Subcutaneous abdominal adipose tissue (tissue), 5 donors: ENCODE measurements around the gene GRIA1.

Experiments used
- H3K27ac ChIP-seq: one replicate; pipeline ENCODE4 v1.7.0; 2013; ENCODE audit warnings: low read depth, mild to moderate bottlenecking, inconsistent platforms, low read length, moderate library complexity
- H3K27me3 ChIP-seq, 5 donors: one replicate each; pipeline ENCODE4 v1.7.0; 2013; ENCODE audit warnings: low read length in 5 of 5, inconsistent platforms in 1 of 5; ENCODE audit not compliant: control insufficient read depth in 5 of 5, insufficient read depth in 4 of 5
- H3K36me3 ChIP-seq, 5 donors: one replicate each; pipeline ENCODE4 v1.7.0; 2013; ENCODE audit warnings: low read length in 5 of 5; ENCODE audit not compliant: control insufficient read depth in 5 of 5, insufficient read depth in 5 of 5
- H3K4me1 ChIP-seq, 5 donors: one replicate each; pipeline ENCODE4 v1.7.0; 2013; ENCODE audit warnings: low read length in 5 of 5, mild to moderate bottlenecking in 3 of 5, moderate library complexity in 1 of 5; ENCODE audit not compliant: control insufficient read depth in 5 of 5, insufficient read depth in 5 of 5
- H3K4me3 ChIP-seq, 5 donors: one replicate each; pipeline ENCODE4 v1.7.0; 2013; ENCODE audit warnings: low read length in 5 of 5, low read depth in 1 of 5
- H3K9ac ChIP-seq, 5 donors: one replicate each; pipeline ENCODE4 v1.7.0; 2013; ENCODE audit warnings: low read length in 5 of 5, mild to moderate bottlenecking in 4 of 5, moderate library complexity in 3 of 5
- H3K9me3 ChIP-seq, 5 donors: one replicate each; pipeline ENCODE4 v1.7.0; 2013; ENCODE audit warnings: low read length in 5 of 5; ENCODE audit not compliant: control insufficient read depth in 5 of 5
- donor health status: healthy.
- donor health status: healthy.
- donor health status: healthy.
- donor health status: healthy.
- donor health status: healthy.

Gene GRIA1

DNA sequence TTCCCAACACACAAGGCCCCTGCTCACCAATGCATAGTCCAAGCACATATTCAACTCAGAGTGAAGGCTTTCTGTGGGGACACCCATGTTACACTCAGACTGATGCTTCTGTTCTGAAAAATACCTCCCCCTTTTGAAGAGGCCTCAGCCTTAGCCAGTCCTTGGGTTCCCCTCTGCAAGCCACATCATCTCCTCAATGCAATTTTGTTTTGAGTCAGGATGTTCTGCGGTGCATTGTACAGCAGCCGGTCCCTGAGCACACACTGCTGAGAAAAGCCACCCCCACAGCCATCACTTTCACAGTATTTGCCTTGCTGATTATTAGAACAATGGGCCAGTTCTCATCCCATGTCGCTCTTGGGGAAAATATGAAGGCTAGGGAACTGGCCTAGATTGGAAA is 307.0 kb downstream of the GRIA1 start:
- H3K4me1 ChIP-seq: peaks cover 0 to 4% (median 0%) of the 10 kb centered on the region in 5 donors
- no peak overlapping the region for H3K27ac ChIP-seq
- peaks cover 0 to 2% (median 0%) of the 10 kb centered on the region in 5 donors for H3K9me3 ChIP-seq
- H3K36me3 ChIP-seq: no peaks in the 10 kb centered on the region
- no peaks in the 10 kb centered on the region for H3K27me3 ChIP-seq
- no peak overlapping the region for H3K4me3 ChIP-seq
- H3K9ac ChIP-seq: no peak overlapping the region

DNA sequence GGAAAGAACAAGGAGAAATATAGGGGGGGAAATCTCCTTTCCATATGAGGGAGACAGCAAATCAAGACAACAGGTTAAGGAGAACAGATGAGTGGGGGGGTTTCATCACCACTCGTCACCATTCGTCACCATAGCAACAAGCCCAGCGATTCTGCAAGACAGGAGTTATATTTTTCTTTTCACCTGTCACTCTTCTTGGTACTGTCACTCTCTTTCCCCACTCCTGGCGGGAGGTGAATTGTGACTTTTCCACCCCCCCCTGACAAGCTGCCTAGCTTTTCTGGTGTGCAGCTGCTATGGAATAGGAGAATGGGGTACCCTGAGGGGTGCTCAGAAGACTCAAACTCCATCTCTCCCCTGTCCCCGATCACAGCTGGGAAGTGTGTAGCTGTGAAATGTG is 308.4 kb downstream of the GRIA1 start:
- H3K9me3 ChIP-seq: peaks cover 0 to 3% (median 0%) of the 10 kb centered on the region in 5 donors
- H3K9ac ChIP-seq: no peak overlapping the region
- no peaks in the 10 kb centered on the region for H3K36me3 ChIP-seq
- H3K4me1 ChIP-seq: peaks cover 0 to 8% (median 0%) of the 10 kb centered on the region in 5 donors
- no peaks in the 10 kb centered on the region for H3K27me3 ChIP-seq
- H3K27ac ChIP-seq: no peak overlapping the region
- no peak overlapping the region for H3K4me3 ChIP-seq

DNA sequence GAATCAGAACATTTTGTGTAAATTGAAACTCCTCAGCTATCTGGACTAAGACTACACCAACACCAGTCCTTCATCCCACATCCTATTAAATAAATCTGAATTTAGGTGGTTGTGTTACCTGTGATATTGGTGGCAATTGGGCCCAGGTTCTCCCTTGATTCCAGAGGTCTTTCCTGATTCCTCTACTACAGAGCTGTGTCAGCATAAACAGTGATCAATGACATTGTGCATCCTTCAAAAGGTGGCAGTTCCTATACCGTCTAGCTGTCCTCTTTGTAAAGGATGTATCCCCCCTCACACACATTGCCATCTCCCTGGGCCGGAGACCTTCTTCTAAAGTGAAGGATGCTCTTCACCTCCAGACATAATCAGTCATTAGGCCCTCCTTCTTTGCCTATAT is 309.0 kb downstream of the GRIA1 start:
- Histone ChIP-seq H3K4me1 (peaks cover 0 to 8% (median 0%) of the 10 kb centered on the region in 5 donors), H3K4me3 (no peak overlapping the region), H3K9ac (no peak overlapping the region), H3K36me3 (no peaks in the 10 kb centered on the region), H3K27ac (no peak overlapping the region), H3K27me3 (no peaks in the 10 kb centered on the region), H3K9me3 (peaks cover 0 to 3% (median 0%) of the 10 kb centered on the region in 5 donors)

DNA sequence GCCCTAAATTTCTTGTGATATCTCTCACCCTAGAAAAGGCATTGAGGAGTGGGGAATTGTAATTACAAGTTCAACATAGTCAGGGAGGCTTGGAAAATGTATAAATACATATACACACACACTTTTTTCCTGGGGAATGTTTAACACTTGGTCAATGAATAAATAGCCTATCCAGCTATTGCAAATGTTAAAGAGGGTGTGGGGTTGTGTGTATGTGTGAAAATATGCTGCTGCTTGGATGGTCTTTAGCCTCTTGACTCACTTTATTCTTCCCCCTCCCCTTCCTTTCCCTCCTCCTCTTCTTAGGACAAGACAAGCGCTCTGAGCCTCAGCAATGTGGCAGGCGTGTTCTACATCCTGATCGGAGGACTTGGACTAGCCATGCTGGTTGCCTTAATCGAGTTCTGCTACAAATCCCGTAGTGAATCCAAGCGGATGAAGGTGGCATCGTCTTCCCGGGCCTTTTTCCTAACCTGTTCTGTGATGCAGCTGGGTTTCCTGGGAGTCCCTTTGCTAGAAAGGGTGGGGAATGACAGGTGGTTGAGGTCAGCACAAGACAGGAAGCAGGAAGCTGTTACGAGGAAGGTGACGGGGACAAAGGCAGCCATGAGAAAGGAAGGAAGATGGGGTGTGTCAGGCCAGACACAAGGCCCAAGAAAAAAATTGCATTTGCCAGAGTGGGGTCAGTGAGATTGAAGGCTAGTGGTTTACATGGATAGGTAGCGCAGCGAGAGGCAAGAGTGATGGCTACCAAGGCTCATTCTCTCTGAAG is 311.8 kb downstream of the GRIA1 start:
- Histone ChIP-seq H3K27ac (no peak overlapping the region), H3K27me3 (no peaks in the 10 kb centered on the region), H3K9me3 (peaks cover 0 to 3% (median 0%) of the 10 kb centered on the region in 5 donors)

DNA sequence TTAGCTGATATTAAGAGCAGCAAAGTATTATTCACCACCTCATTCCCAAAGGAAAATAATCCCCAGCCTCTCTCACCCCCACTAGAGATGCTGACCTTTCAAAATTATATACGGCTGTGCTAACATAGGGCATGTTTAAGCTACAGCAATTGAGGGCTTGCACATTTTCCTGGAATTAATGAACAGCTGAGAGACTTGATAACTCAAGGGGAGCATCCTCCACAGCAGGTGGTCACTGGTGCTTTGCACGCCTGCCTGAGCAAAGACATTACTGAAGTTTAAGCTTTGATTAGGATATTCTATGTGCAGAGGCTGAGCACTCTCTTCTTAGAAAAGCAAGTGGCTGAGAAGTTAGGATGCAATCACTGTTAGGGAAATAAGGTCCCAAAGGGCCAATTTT is 317.3 kb downstream of the GRIA1 start:
- Histone ChIP-seq H3K36me3 (no peaks in the 10 kb centered on the region), H3K9ac (no peak overlapping the region), H3K4me3 (no peak overlapping the region), H3K27ac (no peak overlapping the region), H3K4me1 (peaks cover 0 to under 1% (median 0%) of the 10 kb centered on the region in 5 donors), H3K9me3 (peaks cover 0 to 3% (median 0%) of the 10 kb centered on the region in 5 donors), H3K27me3 (no peaks in the 10 kb centered on the region)

More for the DNA sequence above, 311.8 kb downstream of the GRIA1 start:
- no peak overlapping the region for H3K4me3 ChIP-seq
- no peaks in the 10 kb centered on the region for H3K36me3 ChIP-seq
- H3K4me1 ChIP-seq: peaks cover 0 to 8% (median 0%) of the 10 kb centered on the region in 5 donors
- H3K9ac ChIP-seq: no peak overlapping the region

DNA sequence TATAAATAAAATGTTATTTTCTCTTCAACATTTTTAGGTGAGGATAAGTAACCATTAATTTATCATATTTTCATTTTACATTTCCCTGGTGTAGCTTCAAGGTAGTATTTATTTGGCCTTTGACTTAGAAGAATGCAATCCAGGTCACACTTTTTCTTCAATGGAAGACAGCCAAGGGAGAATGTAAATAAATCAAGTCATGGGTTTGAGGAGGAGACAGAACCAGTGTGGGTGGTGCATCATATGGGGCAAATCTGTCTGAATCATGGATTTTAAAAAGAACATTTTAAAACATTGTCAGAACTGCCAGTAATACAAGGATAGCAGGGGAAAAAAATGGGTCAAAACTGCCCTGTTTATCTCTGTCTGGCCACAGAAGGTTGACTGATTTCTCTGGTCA is 318.7 kb downstream of the GRIA1 start:
- H3K4me3 ChIP-seq: no peak overlapping the region
- no peaks in the 10 kb centered on the region for H3K27me3 ChIP-seq
- H3K9ac ChIP-seq: no peak overlapping the region
- peaks cover 0 to 3% (median 0%) of the 10 kb centered on the region in 5 donors for H3K9me3 ChIP-seq
- no peak overlapping the region for H3K27ac ChIP-seq
- H3K4me1 ChIP-seq: no peaks in the 10 kb centered on the region
- H3K36me3 ChIP-seq: no peaks in the 10 kb centered on the region

DNA sequence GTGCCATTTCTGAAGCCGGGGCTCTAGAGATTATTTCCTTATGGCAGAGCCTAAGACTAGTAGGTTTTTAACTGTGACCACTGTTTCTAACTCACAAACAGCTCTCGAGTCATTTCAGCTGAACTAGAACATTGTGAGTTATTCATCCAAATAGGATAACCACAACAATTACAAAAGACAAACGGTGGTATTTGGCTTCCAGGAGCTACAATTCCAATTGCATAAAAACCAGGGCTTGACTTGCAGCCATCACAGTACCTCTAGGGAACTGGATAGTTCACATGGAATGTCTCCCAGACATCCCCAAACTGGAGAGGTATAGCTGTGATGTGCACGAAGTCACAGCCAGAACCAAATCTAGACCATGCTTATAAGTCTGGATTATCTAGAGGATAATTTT is 323.4 kb downstream of the GRIA1 start:
- no peak overlapping the region for H3K9ac ChIP-seq
- no peak overlapping the region for H3K4me3 ChIP-seq
- H3K4me1 ChIP-seq: no peaks in the 10 kb centered on the region
- H3K27me3 ChIP-seq: no peaks in the 10 kb centered on the region
- H3K36me3 ChIP-seq: no peaks in the 10 kb centered on the region
- peaks cover 0 to 5% (median 0%) of the 10 kb centered on the region in 5 donors for H3K9me3 ChIP-seq
- no peak overlapping the region for H3K27ac ChIP-seq

DNA sequence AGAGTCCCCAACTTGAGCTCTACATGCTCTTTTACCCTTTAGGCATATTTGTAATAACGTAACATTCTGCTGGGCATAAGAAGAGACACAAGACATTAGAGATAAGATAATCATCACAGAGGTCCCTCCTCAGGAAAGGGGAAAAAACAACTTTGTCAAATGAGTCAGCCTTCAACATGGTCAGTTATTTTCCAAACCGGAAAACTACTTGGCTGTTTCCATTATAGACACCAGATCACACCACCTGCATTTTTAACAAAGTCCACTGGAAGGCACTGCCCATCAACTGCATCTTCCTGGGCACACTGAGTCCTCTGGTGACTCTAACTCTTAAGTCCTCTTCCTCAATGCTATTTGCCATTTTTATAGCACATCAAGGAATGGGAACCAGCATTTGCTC is 326.4 kb downstream of the GRIA1 start:
- Histone ChIP-seq H3K36me3 (no peaks in the 10 kb centered on the region), H3K4me3 (no peak overlapping the region), H3K27ac (no peak overlapping the region)

DNA sequence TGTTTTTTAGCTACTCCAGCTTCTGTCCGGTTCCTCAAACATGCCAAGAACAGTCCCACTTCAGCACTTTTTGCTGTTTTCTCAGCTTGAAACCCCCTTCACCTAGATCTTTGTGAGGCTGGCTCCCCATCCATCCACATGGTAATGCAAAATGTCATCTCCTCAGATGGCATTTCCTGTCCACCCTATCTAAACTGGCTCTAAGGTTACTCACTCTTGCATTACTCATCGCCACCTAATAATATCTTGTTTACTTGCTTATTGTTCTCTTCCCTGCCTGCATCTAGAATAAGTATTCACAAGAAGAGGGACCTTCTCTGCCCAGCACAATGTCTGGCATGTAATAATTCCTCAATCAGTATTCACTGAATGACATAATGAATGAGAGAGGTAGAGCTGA is 328.2 kb downstream of the GRIA1 start:
- Histone ChIP-seq H3K36me3 (no peaks in the 10 kb centered on the region), H3K9ac (no peak overlapping the region), H3K4me1 (no peaks in the 10 kb centered on the region), H3K9me3 (peaks cover 0 to 2% (median 0%) of the 10 kb centered on the region in 5 donors), H3K4me3 (no peak overlapping the region), H3K27ac (no peak overlapping the region), H3K27me3 (no peaks in the 10 kb centered on the region)

More for the DNA sequence above, 326.4 kb downstream of the GRIA1 start:
- peaks cover 0 to 3% (median 0%) of the 10 kb centered on the region in 5 donors for H3K9me3 ChIP-seq
- H3K27me3 ChIP-seq: no peaks in the 10 kb centered on the region
- H3K9ac ChIP-seq: no peak overlapping the region
- H3K4me1 ChIP-seq: no peaks in the 10 kb centered on the region

DNA sequence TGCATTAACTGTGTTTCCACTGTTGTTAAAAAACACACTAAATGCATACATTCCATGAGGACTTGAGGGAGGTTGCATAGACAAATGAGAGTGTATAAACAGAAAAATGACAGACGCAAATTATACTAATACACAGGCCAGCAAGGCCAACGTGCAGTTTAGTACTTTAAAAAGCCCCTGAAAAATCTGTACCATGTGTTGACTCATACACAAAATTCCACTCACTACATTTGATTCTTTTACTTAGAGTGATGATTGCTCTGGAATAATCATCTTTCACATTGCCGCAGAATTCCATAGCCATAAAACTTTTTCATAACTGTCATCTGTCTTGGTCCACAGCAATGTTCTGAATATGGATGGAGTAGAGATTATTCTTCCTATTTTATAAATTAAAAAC is 332.6 kb downstream of the GRIA1 start:
- no peaks in the 10 kb centered on the region for H3K27me3 ChIP-seq
- H3K9ac ChIP-seq: no peak overlapping the region
- no peaks in the 10 kb centered on the region for H3K4me1 ChIP-seq
- H3K36me3 ChIP-seq: no peaks in the 10 kb centered on the region
- H3K27ac ChIP-seq: no peak overlapping the region
- H3K4me3 ChIP-seq: no peak overlapping the region
- H3K9me3 ChIP-seq: peaks cover 0 to 4% (median 3%) of the 10 kb centered on the region in 5 donors
